ENCODE data around the gene TMPRSS9.

DNA sequence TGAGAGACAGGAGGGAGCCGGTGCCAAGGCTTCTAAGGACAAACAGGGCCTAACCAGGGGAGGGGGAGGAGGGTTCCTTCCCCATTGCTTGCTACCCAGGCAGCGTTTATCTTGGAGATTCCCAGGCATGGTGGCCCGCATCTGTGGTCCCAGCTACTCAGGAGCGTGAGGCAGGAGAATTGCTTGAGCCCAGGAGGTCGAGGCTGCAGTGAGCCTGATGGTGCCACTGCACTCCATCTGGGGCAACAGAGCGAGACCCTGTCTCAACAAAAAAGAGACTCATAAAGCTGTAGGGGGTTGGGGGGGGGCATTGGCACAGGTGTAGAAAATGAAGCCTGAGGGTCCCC lies 55.9 kb downstream of the TMPRSS9 start:
- TF ChIP-seq, protein P1, sequence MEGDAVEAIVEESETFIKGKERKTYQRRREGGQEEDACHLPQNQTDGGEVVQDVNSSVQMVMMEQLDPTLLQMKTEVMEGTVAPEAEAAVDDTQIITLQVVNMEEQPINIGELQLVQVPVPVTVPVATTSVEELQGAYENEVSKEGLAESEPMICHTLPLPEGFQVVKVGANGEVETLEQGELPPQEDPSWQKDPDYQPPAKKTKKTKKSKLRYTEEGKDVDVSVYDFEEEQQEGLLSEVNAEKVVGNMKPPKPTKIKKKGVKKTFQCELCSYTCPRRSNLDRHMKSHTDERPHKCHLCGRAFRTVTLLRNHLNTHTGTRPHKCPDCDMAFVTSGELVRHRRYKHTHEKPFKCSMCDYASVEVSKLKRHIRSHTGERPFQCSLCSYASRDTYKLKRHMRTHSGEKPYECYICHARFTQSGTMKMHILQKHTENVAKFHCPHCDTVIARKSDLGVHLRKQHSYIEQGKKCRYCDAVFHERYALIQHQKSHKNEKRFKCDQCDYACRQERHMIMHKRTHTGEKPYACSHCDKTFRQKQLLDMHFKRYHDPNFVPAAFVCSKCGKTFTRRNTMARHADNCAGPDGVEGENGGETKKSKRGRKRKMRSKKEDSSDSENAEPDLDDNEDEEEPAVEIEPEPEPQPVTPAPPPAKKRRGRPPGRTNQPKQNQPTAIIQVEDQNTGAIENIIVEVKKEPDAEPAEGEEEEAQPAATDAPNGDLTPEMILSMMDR (IDR thresholded peaks at IDR 0.05 in 8 of 11, conservative IDR thresholded peaks at IDR 0.05 in 3 of 11) = no peak
- TF ChIP-seq POLR2AphosphoS5 (IDR thresholded peaks at IDR 0.05) = no peak
